ENCODE data around the gene MAT2A. TPM values are rescaled to one million over a fixed set of nuclear protein-coding genes. Genes with fewer than 3 reads are reported as not detected.

The MAT2A gene
- total RNA-seq, 1 donor from 2014 or later, result 145 TPM

- H3K4me1 ChIP-seq, result peaks cover 26% of the 10 kb centered on the region
- intact Hi-C loops (cut with micrococcal nuclease), result no loop called here
- peaks cover 71% of the 10 kb centered on the region for H3K36me3 ChIP-seq
- TF ChIP-seq CTCF (IDR thresholded peaks at IDR 0.05; ENCODE audit: borderline replicate concordance), result no peak
- H3K4me3 ChIP-seq, result no peak overlapping the region
- H3K9me3 ChIP-seq (replicated peaks), result no peaks in the 10 kb centered on the region
- no peaks in the 10 kb centered on the region for H3K27me3 ChIP-seq (ENCODE audit: low read depth)
- DNase-seq, result no peak
- H3K27ac ChIP-seq (replicated peaks), result no peak overlapping the region
Observed at GRCh38 chr2:85547859-85548607, 9.1 kb downstream of the MAT2A start.

- peaks cover 20% of the 10 kb centered on the region for H3K4me1 ChIP-seq
- no peak for TF ChIP-seq CTCF (IDR thresholded peaks at IDR 0.05; ENCODE audit: borderline replicate concordance)
- no peak overlapping the region for H3K4me3 ChIP-seq
- H3K9me3 ChIP-seq (replicated peaks), result no peaks in the 10 kb centered on the region
- H3K27ac ChIP-seq (replicated peaks), result no peak overlapping the region
- intact Hi-C loops (cut with micrococcal nuclease), result no loop called here
- H3K27me3 ChIP-seq (ENCODE audit: low read depth), result no peaks in the 10 kb centered on the region
- DNase-seq, result no peak
- peaks cover 71% of the 10 kb centered on the region for H3K36me3 ChIP-seq
Observed at GRCh38 chr2:85548608-85548900, 9.6 kb downstream of the MAT2A start.

- peaks cover 71% of the 10 kb centered on the region for H3K36me3 ChIP-seq
- no peak for DNase-seq
- H3K27ac ChIP-seq (replicated peaks), result no peak overlapping the region
- H3K4me3 ChIP-seq, result no peak overlapping the region
- TF ChIP-seq CTCF (IDR thresholded peaks at IDR 0.05; ENCODE audit: borderline replicate concordance), result no peak
- intact Hi-C loops (cut with micrococcal nuclease), result no loop called here
- peaks cover 16% of the 10 kb centered on the region for H3K4me1 ChIP-seq
- no peaks in the 10 kb centered on the region for H3K27me3 ChIP-seq (ENCODE audit: low read depth)
- no peaks in the 10 kb centered on the region for H3K9me3 ChIP-seq (replicated peaks)
Observed at GRCh38 chr2:85549095-85549494, 10.1 kb downstream of the MAT2A start.

- Histone ChIP-seq H3K27ac (replicated peaks) (no peak overlapping the region), H3K9me3 (replicated peaks) (no peaks in the 10 kb centered on the region), H3K36me3 (peaks cover 71% of the 10 kb centered on the region), H3K4me3 (no peak overlapping the region), H3K27me3 (ENCODE audit: low read depth) (no peaks in the 10 kb centered on the region), H3K4me1 (peaks cover 9% of the 10 kb centered on the region)
- no peak for TF ChIP-seq CTCF (IDR thresholded peaks at IDR 0.05; ENCODE audit: borderline replicate concordance)
- intact Hi-C loops (cut with micrococcal nuclease), result no loop called here
- no peak for DNase-seq
Observed at GRCh38 chr2:85549826-85550225, 10.9 kb downstream of the MAT2A start.

- no peak for DNase-seq
- Histone ChIP-seq H3K4me1 (peaks cover 8% of the 10 kb centered on the region), H3K36me3 (peaks cover 71% of the 10 kb centered on the region), H3K27me3 (ENCODE audit: low read depth) (no peaks in the 10 kb centered on the region), H3K9me3 (replicated peaks) (no peaks in the 10 kb centered on the region), H3K4me3 (no peak overlapping the region), H3K27ac (replicated peaks) (no peak overlapping the region)
- no peak for TF ChIP-seq CTCF (IDR thresholded peaks at IDR 0.05; ENCODE audit: borderline replicate concordance)
- intact Hi-C loops (cut with micrococcal nuclease), result no loop called here
Observed at GRCh38 chr2:85550486-85550885, 11.5 kb downstream of the MAT2A start.

Measured in left ventricle myocardium inferior (tissue), 1 donor.